Measurements from ENCODE around the gene RPLP2.

GRCh38 chr11:812390-812789 is 2.6 kb downstream of the RPLP2 start:
- TF ChIP-seq TAF1 (IDR thresholded peaks at IDR 0.05; ENCODE audit: borderline replicate concordance, low read depth, low read length) (no peak), POLR2A (IDR thresholded peaks at IDR 0.05; ENCODE audit: low read depth, low read length) (no peak), POLR2AphosphoS5 (IDR thresholded peaks at IDR 0.05; ENCODE audit: low read depth, low read length) (no peak)

All from GM12892 (cell line).